Transverse colon (tissue), 3 donors: ENCODE data around the gene HIVEP2.

Experiments
- CTCF ChIP-seq, 5 experiments: fragments of 200-600 bp in 3 of 5; fragments of 450-650 bp in 2 of 5; sonication (generic) in 3 of 5; IDR thresholded peaks; 1 replicate in 2 of 5; 2 replicates in 3 of 5; pipeline ENCODE4 v1.5.1; 2016 to 2017; ENCODE audit warnings: antibody characterized with exemption in 5 of 5, inconsistent platforms in 3 of 5, mild to moderate bottlenecking in 2 of 5, moderate library complexity in 1 of 5
- POLR2A ChIP-seq: fragments of 450-650 bp; IDR thresholded peaks from one replicate; pipeline ENCODE4 v1.6.1; 2016; ENCODE audit warnings: antibody characterized with exemption, mild to moderate bottlenecking, moderate library complexity

- TF ChIP-seq CTCF (IDR thresholded peaks at IDR 0.05): no peak
- no peak for TF ChIP-seq POLR2A
Observed at GRCh38 chr6:142718667-142719191, 226.2 kb downstream of the HIVEP2 start.
